Neutrophil (primary cell): Measurements from ENCODE around the gene GLRA3.

Source experiments
- H3K27ac ChIP-seq: fragments of 200-600 bp; sonication (generic); 2 replicates; pipeline ENCODE4 v1.5.1; 2016; ENCODE audit warnings: mild to moderate bottlenecking, moderate library complexity
- H3K27me3 ChIP-seq: fragments of 200-600 bp; sonication (generic); 2 replicates; pipeline ENCODE4 v1.6.0; 2016; ENCODE audit warnings: mild to moderate bottlenecking
- H3K36me3 ChIP-seq: fragments of 200-600 bp; sonication (generic); 2 replicates; pipeline ENCODE4 v1.5.1; 2017
- H3K4me1 ChIP-seq, 2 experiments: fragments of 200-600 bp in 1 of 2; sonication (generic) in 1 of 2; 1 replicate in 1 of 2; 2 replicates in 1 of 2; pipeline versions ENCODE4 v1.5.1 to v1.6.1; 2013 to 2016; ENCODE audit warnings: low read depth in 1 of 2, low read length in 1 of 2, mild to moderate bottlenecking in 1 of 2, moderate library complexity in 1 of 2; ENCODE audit not compliant: control insufficient read depth in 1 of 2, insufficient read depth in 1 of 2
- H3K4me3 ChIP-seq, 2 experiments: fragments of 200-600 bp in 1 of 2; sonication (generic) in 1 of 2; 1 replicate in 1 of 2; 2 replicates in 1 of 2; pipeline ENCODE4 v1.5.1; 2013 to 2016; ENCODE audit warnings: low read depth in 1 of 2, low read length in 1 of 2, mild to moderate bottlenecking in 1 of 2, moderate library complexity in 1 of 2
- H3K9me3 ChIP-seq: fragments of 200-600 bp; sonication (generic); 2 replicates; pipeline ENCODE4 v1.5.1; 2016
- TF ChIP-seq, protein P1 (sequence below): fragments of 200-600 bp; sonication (generic); IDR thresholded peaks from 2 replicates; pipeline ENCODE4 v1.5.1; 2016; ENCODE audit warnings: antibody characterized with exemption

The GLRA3 gene

DNA sequence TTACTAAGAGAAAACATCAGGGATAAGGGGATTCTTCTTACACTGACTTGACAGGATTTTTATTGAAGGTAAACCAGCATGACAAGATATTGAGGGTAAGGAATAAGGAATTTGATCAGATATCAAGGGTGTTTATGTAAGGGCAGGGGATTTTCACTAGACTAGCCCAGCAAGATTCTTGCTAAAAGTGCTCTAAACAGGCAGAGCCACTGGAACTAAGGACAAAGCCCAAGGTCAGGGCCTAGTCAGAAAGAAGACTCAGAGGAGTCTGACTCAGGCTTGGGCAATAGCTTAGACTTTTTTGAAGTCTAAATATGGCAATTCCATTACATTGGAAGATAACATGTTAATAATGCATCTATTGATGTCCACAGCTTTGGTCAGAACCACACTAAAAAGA, 6.5 kb upstream of the GLRA3 start:
- Histone ChIP-seq H3K27me3 (no peaks in the 10 kb centered on the region), H3K4me1 (no peaks in the 10 kb centered on the region)
- TF ChIP-seq, protein P1, sequence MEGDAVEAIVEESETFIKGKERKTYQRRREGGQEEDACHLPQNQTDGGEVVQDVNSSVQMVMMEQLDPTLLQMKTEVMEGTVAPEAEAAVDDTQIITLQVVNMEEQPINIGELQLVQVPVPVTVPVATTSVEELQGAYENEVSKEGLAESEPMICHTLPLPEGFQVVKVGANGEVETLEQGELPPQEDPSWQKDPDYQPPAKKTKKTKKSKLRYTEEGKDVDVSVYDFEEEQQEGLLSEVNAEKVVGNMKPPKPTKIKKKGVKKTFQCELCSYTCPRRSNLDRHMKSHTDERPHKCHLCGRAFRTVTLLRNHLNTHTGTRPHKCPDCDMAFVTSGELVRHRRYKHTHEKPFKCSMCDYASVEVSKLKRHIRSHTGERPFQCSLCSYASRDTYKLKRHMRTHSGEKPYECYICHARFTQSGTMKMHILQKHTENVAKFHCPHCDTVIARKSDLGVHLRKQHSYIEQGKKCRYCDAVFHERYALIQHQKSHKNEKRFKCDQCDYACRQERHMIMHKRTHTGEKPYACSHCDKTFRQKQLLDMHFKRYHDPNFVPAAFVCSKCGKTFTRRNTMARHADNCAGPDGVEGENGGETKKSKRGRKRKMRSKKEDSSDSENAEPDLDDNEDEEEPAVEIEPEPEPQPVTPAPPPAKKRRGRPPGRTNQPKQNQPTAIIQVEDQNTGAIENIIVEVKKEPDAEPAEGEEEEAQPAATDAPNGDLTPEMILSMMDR: no peak

DNA sequence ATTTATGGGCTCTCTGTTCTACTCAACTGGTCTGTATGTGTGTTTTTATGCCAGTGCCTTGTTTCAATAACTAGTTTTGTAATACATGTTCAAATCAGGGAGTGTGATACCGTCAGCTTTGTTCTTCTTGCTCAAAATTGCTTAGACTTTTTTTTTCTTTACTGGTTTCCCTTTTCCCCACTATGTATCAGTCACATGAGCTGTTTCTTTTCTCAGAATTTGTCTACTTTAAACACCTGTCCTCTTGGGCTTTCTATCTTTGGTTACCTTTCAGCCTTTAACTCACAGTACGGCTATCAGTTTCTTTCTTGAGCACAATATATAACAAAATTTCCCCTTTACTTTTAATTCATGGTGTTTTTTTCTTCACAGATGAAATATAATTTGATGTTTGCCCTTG, 5.4 kb upstream of the GLRA3 start:
- TF ChIP-seq, protein P1: no peak
- no peaks in the 10 kb centered on the region for H3K36me3 ChIP-seq
- H3K9me3 ChIP-seq: peaks cover 3% of the 10 kb centered on the region
- no peak overlapping the region for H3K27ac ChIP-seq
- no peaks in the 10 kb centered on the region for H3K4me1 ChIP-seq
- H3K27me3 ChIP-seq: peaks cover 5% of the 10 kb centered on the region
- no peak overlapping the region for H3K4me3 ChIP-seq

More for the DNA sequence above, 6.5 kb upstream of the GLRA3 start:
- H3K36me3 ChIP-seq: no peaks in the 10 kb centered on the region
- no peaks in the 10 kb centered on the region for H3K9me3 ChIP-seq
- H3K27ac ChIP-seq: no peak overlapping the region
- H3K4me3 ChIP-seq: no peak overlapping the region

DNA sequence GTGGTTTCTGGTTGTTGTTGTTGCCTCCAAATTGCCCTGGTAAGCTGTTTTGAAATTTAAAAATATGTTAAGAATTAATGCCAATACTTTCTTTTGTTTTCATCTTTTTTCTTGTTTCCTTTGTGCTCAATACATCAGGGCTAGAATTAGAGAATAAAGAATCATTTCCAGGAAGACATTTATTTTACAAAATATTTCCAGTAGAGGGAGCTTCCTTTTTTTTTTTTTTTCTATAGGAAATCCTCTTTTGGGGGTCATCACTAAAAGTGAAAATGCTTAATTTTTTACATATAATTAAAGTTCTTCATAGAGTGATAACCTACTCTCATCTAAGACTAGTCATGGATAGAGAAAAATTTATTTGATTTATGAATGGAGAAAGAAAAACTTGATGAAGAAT, 2.4 kb downstream of the GLRA3 start:
- Histone ChIP-seq H3K27ac (no peak overlapping the region), H3K4me1 (no peaks in the 10 kb centered on the region), H3K9me3 (peaks cover 3% of the 10 kb centered on the region), H3K36me3 (no peaks in the 10 kb centered on the region), H3K4me3 (no peak overlapping the region), H3K27me3 (peaks cover 21% of the 10 kb centered on the region)
- TF ChIP-seq, protein P1: no peak

DNA sequence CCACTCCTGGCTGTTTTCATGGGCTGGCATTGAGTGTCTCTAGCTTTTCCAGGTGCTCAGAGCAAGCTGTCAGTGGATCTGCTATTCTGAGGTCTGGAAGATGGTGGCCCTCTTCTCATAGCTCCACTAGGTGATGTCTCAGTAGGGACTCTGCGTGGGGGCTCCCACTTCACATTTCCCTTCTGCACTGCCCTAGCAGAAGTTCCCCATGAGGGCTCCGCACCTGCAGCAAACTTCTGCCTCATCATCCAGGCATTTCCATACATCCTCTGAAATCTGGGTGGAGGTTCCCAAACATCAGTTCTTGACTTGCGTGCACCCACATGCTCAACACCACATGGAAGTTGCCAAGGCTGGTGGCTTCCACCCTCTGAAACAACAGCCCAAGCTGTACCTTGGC, 13.8 kb downstream of the GLRA3 start:
- H3K4me1 ChIP-seq: no peaks in the 10 kb centered on the region
- no peak overlapping the region for H3K4me3 ChIP-seq
- no peaks in the 10 kb centered on the region for H3K27me3 ChIP-seq
- TF ChIP-seq, protein P1: no peak
- no peaks in the 10 kb centered on the region for H3K36me3 ChIP-seq
- H3K27ac ChIP-seq: no peak overlapping the region
- H3K9me3 ChIP-seq: no peaks in the 10 kb centered on the region

DNA sequence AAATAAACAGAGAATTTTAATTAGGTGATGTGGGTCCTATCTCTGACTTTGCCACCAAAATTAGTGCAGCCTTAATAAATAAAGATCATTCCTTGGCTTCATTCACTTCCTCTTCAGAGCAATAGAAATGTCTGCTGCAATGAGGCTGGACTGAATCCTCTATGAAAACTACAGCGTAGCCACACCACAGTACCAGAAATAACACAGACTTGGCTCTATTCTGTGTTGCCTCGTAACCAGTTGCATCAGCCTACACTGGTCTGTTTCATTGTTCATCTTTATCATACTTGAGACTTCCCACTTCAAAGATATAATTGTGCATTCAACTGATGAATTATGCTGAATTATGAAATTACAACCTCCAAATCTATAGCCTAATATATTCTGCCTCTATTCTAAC, 15.8 kb downstream of the GLRA3 start:
- Histone ChIP-seq H3K4me1 (no peaks in the 10 kb centered on the region), H3K36me3 (no peaks in the 10 kb centered on the region), H3K9me3 (no peaks in the 10 kb centered on the region), H3K4me3 (no peak overlapping the region), H3K27me3 (no peaks in the 10 kb centered on the region), H3K27ac (no peak overlapping the region)
- TF ChIP-seq, protein P1: no peak

DNA sequence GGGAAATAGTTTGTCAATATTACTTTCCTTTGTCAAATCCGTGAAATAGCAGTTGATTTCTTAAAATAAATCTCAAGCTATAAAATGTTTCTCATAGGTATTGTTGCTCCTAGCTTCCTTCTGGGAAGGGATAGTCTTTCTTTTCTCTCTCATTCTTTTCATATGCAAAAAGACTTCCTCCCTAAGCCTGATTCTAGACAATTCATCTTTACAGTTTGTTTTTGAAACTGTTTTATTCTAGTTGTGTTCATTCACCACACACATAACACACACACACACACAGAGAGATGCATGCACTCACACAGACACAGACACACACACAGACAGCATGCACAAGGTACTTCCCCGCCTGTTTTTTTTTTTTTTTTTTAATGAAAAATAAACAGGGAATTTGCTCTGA, 18.2 kb downstream of the GLRA3 start:
- H3K4me1 ChIP-seq: no peaks in the 10 kb centered on the region
- no peaks in the 10 kb centered on the region for H3K27me3 ChIP-seq
- no peak overlapping the region for H3K4me3 ChIP-seq
- H3K27ac ChIP-seq: no peak overlapping the region
- H3K36me3 ChIP-seq: no peaks in the 10 kb centered on the region
- no peaks in the 10 kb centered on the region for H3K9me3 ChIP-seq
- TF ChIP-seq, protein P1: no peak
